Lung (tissue), 12 donors: ENCODE data around the gene COBL. TPM values are rescaled to one million over a fixed set of nuclear protein-coding genes. Genes with fewer than 3 reads are reported as not detected.

Experiments used
- ATAC-seq: fragments of 200-7000 bp; cut with Tn5 transposase; one replicate; pipeline ENCODE4 v1.9.1; 2020; ENCODE audit warnings: moderate number of reproducible peaks; ENCODE audit not compliant: insufficient read depth, low FRiP score
- DNase-seq, 3 donors: peaks; one replicate each; pipeline ENCODE4 v3.0.0-alpha.2; 2013 to 2017
- H3K27ac ChIP-seq, 2 donors: one replicate each; pipeline ENCODE4 v1.5.1; 2013; ENCODE audit warnings: mild to moderate bottlenecking in 2 of 2, moderate library complexity in 2 of 2, control low read depth in 1 of 2, inconsistent platforms in 1 of 2, low read depth in 1 of 2, low read length in 1 of 2
- H3K27me3 ChIP-seq, 3 donors: one replicate each; pipeline ENCODE4 v1.5.1; 2013; ENCODE audit warnings: low read length in 2 of 3; ENCODE audit not compliant: control insufficient read depth in 3 of 3, insufficient read depth in 3 of 3
- H3K36me3 ChIP-seq, 4 donors: one replicate each; pipeline ENCODE4 v1.5.1; 2013; ENCODE audit warnings: low read length in 4 of 4, mild to moderate bottlenecking in 1 of 4, moderate library complexity in 1 of 4; ENCODE audit not compliant: control insufficient read depth in 4 of 4, insufficient read depth in 4 of 4
- H3K4me1 ChIP-seq, 5 donors: one replicate each; pipeline ENCODE4 v1.5.1; 2013; ENCODE audit warnings: low read length in 5 of 5, mild to moderate bottlenecking in 2 of 5, moderate library complexity in 1 of 5; ENCODE audit not compliant: control insufficient read depth in 5 of 5, insufficient read depth in 5 of 5
- H3K4me3 ChIP-seq: one replicate; pipeline ENCODE4 v1.5.1; 2013; ENCODE audit warnings: mild to moderate bottlenecking, control low read depth, moderate library complexity
- H3K9ac ChIP-seq, 2 donors: one replicate each; pipeline ENCODE4 v1.5.1; 2013; ENCODE audit warnings: low read length in 2 of 2, control low read depth in 1 of 2; ENCODE audit not compliant: insufficient read depth in 1 of 2
- H3K9me3 ChIP-seq, 4 donors: one replicate each; pipeline ENCODE4 v1.5.1; 2013; ENCODE audit warnings: low read length in 3 of 4, mild to moderate bottlenecking in 1 of 4, moderate library complexity in 1 of 4; ENCODE audit not compliant: control insufficient read depth in 4 of 4, insufficient read depth in 3 of 4
- WGBS, 2 donors: extraction: QIAGEN DNeasy Blood & Tissue Kit; methylation state at CpG; one replicate each; pipeline ENCODE4 v1.1.7; 2013; 5-methylcytosine and 5-hydroxymethylcytosine counted together
- polyA plus RNA-seq, 2 donors: library from polyadenylated mRNA; stranded (reverse); fragments of 200-250 nt; gene quantifications; one replicate each; pipeline ENCODE4 v1.2.1, GENCODE V29; 2013
- total RNA-seq, 2 donors: library from RNA; depleted of rRNA in 1 of 2; stranded (reverse); fragments of >200 nt in 1 of 2; gene quantifications; one replicate each; pipeline ENCODE4 v1.2.1, GENCODE V29; 2014 to 2021
- TF ChIP-seq, protein P1 (sequence below): IDR thresholded peaks from 2 replicates; pipeline ENCODE4 v1.5.1; 2012; ENCODE audit warnings: mild to moderate bottlenecking; ENCODE audit errors: control extremely low read depth, extremely low read depth
- donor health status: control.
- donor health status: control.
- donor health status: Bipolar disorder and iron deficiency.
- donor health status: healthy.
- donor health status: DM: yes; HTN: yes; CAD: no.

COBL gene
- total and polyA plus RNA-seq, 4 donors, result 6.3 to 38.1 (median 15.0) TPM

DNA sequence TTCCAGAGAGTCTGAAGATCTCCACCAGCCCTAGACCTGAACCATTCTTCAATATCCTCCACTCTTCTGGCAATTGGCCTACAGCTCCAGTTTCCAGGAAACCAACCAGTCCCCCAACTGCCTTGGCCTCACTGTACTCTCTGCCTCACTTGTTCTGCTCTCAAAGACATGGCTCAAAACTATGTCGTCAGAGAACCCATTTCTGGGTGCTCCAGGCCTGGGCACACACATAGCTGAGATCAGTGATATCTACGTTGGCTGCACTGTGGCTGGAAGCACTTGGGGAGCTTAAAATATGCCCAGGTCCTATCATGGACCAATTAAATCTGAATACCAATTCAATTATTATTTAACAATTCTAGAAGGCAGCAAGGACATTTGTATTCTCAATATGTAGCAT is 93.1 kb downstream of the COBL start:
- Histone ChIP-seq H3K9me3 (peaks cover 0 to 2% (median 0%) of the 10 kb centered on the region in 4 donors), H3K27ac (no peak overlapping the region), H3K4me1 (peaks cover 0 to 19% (median 9%) of the 10 kb centered on the region in 5 donors), H3K9ac (no peak overlapping the region), H3K36me3 (no peaks in the 10 kb centered on the region), H3K4me3 (no peak overlapping the region), H3K27me3 (no peaks in the 10 kb centered on the region)
- DNase-seq (no peak), ATAC-seq (no peak)
- WGBS, 2 donors, result 85 to 89% methylated on average over 2 of the region's 2 CpGs
- TF ChIP-seq, protein P1, sequence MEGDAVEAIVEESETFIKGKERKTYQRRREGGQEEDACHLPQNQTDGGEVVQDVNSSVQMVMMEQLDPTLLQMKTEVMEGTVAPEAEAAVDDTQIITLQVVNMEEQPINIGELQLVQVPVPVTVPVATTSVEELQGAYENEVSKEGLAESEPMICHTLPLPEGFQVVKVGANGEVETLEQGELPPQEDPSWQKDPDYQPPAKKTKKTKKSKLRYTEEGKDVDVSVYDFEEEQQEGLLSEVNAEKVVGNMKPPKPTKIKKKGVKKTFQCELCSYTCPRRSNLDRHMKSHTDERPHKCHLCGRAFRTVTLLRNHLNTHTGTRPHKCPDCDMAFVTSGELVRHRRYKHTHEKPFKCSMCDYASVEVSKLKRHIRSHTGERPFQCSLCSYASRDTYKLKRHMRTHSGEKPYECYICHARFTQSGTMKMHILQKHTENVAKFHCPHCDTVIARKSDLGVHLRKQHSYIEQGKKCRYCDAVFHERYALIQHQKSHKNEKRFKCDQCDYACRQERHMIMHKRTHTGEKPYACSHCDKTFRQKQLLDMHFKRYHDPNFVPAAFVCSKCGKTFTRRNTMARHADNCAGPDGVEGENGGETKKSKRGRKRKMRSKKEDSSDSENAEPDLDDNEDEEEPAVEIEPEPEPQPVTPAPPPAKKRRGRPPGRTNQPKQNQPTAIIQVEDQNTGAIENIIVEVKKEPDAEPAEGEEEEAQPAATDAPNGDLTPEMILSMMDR, result no peak

DNA sequence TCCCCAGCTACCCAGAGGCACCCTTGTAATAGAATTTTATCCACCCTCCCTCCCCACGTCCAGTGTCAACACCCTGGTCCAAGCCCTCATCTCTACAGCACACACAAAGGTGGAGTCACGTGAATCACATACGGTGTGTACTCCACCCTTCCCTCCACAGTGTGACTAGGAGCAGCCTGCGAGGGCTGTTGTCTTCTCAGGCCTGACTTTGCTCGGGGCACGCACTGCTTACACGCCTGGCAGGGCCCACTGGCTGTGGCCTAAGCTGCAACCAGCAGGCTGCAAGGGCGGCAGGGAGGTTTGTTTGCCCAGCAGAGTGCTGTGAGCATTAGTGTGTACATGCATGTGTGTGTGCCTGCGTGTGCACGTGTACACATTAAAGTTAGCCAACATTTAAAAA is 93.7 kb downstream of the COBL start:
- H3K27ac ChIP-seq, result no peak overlapping the region
- no peaks in the 10 kb centered on the region for H3K27me3 ChIP-seq
- no peak overlapping the region for H3K4me3 ChIP-seq
- DNase-seq (no peak), ATAC-seq (no peak)
- no peaks in the 10 kb centered on the region for H3K36me3 ChIP-seq
- H3K9ac ChIP-seq, result no peak overlapping the region
- WGBS, 2 donors, result 88 to 93% methylated on average over 10 of the region's 10 CpGs
- peaks cover 0 to 15% (median 5%) of the 10 kb centered on the region in 5 donors for H3K4me1 ChIP-seq
- H3K9me3 ChIP-seq, result peaks cover 0 to 2% (median 0%) of the 10 kb centered on the region in 4 donors
- TF ChIP-seq, protein P1, result no peak

GRCh38 chr7:51220226-51220625 is 96.4 kb downstream of the COBL start:
- H3K9ac ChIP-seq, result no peak overlapping the region
- 90 to 92% methylated on average over 11 of the region's 11 CpGs for WGBS, 2 donors
- no peak overlapping the region for H3K27ac ChIP-seq
- DNase-seq (no peak), ATAC-seq (no peak)
- H3K36me3 ChIP-seq, result no peaks in the 10 kb centered on the region
- no peak overlapping the region for H3K4me3 ChIP-seq
- no peaks in the 10 kb centered on the region for H3K9me3 ChIP-seq
- H3K27me3 ChIP-seq, result no peaks in the 10 kb centered on the region
- no peaks in the 10 kb centered on the region for H3K4me1 ChIP-seq
- TF ChIP-seq, protein P1, result no peak
